ENCODE results near the gene DLGAP4. TPM values are rescaled to one million over a fixed set of nuclear protein-coding genes. Genes with fewer than 3 reads are reported as not detected.

The DLGAP4 gene
- total and polyA plus RNA-seq, 12 donors = 34.0 to 74.4 (median 55.6) TPM

DNA sequence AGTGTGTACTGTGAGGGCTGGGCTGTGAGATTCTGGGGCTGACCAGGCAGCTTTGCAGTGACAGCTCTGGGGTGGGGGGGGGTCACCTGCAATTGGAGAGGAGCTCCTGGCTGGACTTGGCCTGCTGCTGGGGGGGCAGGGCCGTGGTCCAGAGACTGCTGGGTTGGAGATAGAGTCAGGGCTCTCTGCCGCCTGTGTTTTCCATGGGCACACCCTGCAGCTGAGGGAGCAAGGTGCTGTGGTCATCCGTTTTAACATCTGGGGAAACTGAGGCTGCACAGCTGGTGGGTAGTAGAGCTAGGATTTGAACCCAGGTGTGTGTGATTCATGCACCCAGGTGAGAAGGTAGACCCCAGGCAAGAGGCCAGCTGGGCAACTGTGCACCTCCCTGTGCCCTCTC, 7.3 kb downstream of the DLGAP4 start:
- Histone ChIP-seq H3K27ac (no peak overlapping the region), H3K27me3 (peaks cover 0 to 61% (median 52%) of the 10 kb centered on the region in 7 donors), H3K4me3 (no peak overlapping the region), H3K4me1 (no peaks in the 10 kb centered on the region), H3K9me3 (no peaks in the 10 kb centered on the region), H3K36me3 (no peaks in the 10 kb centered on the region)
- TF ChIP-seq, protein P1, sequence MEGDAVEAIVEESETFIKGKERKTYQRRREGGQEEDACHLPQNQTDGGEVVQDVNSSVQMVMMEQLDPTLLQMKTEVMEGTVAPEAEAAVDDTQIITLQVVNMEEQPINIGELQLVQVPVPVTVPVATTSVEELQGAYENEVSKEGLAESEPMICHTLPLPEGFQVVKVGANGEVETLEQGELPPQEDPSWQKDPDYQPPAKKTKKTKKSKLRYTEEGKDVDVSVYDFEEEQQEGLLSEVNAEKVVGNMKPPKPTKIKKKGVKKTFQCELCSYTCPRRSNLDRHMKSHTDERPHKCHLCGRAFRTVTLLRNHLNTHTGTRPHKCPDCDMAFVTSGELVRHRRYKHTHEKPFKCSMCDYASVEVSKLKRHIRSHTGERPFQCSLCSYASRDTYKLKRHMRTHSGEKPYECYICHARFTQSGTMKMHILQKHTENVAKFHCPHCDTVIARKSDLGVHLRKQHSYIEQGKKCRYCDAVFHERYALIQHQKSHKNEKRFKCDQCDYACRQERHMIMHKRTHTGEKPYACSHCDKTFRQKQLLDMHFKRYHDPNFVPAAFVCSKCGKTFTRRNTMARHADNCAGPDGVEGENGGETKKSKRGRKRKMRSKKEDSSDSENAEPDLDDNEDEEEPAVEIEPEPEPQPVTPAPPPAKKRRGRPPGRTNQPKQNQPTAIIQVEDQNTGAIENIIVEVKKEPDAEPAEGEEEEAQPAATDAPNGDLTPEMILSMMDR (IDR thresholded peaks at IDR 0.05) = no peak
- intact Hi-C loops (cut with DNase I) = no loop called here
- WGBS, 2 donors = 60 to 63% methylated on average over 3 of the region's 3 CpGs
- ATAC-seq = no peak
- DNase-seq = no peak

GRCh38 chr20:36313926-36314325, 7.8 kb downstream of the DLGAP4 start:
- intact Hi-C loops (cut with DNase I) = no loop called here
- Histone ChIP-seq H3K4me3 (no peak overlapping the region), H3K27ac (no peak overlapping the region), H3K4me1 (no peaks in the 10 kb centered on the region), H3K36me3 (no peaks in the 10 kb centered on the region), H3K9me3 (no peaks in the 10 kb centered on the region), H3K27me3 (peaks cover 0 to 59% (median 48%) of the 10 kb centered on the region in 7 donors)
- WGBS, 2 donors = 61 to 65% methylated on average over 11 of the region's 11 CpGs
- ATAC-seq (no peak), DNase-seq (no peak)
- TF ChIP-seq, protein P1 (IDR thresholded peaks at IDR 0.05) = no peak

DNA sequence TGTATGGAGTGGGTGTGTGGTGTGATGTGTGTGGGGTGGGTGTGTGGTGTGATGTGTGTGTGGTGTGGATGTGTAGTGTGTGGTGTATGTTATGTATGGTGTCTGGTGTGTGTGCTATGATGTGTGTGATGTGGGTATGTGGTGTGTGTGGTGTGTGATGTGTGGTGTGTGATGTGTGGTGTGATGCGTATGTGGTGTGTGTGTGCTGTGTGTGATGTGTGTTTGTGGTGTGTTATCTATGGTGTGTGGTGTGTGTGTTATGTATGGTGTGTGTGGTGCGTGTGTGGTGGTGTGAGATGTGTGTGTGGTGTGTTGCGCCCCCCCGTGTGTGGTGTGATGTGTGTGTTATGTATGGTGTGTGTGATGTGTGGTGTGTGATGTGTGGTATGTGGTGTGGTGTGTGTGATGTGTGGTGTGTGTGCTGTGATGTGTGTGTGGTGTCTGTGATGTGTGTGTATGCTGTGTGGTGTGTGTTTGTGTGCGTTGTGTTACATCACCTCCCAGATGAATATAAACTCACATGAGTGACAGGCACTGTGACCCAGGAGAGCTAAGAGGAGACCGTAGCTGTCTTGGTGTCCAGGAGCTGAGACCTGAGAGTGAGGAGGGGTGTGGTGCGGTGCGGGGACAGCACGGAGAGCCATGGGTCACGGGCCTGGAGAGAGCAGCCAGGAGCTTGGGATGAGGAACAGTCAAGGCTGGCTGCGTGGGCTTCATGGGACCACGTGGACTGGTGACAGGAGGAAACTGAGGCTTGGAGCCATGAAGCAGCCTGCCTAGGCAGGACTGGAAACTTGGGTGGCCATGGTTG, 8.8 kb downstream of the DLGAP4 start:
- Histone ChIP-seq H3K4me3 (no peak overlapping the region), H3K9me3 (no peaks in the 10 kb centered on the region), H3K27ac (no peak overlapping the region), H3K27me3 (peaks cover 0 to 53% (median 38%) of the 10 kb centered on the region in 7 donors), H3K36me3 (no peaks in the 10 kb centered on the region), H3K4me1 (no peaks in the 10 kb centered on the region)
- TF ChIP-seq, protein P1 (IDR thresholded peaks at IDR 0.05) = no peak
- no peak for DNase-seq
- 51 to 54% methylated on average over 11 of the region's 12 CpGs for WGBS, 2 donors
- intact Hi-C loops (cut with DNase I) = no loop called here
- no peak for ATAC-seq

DNA sequence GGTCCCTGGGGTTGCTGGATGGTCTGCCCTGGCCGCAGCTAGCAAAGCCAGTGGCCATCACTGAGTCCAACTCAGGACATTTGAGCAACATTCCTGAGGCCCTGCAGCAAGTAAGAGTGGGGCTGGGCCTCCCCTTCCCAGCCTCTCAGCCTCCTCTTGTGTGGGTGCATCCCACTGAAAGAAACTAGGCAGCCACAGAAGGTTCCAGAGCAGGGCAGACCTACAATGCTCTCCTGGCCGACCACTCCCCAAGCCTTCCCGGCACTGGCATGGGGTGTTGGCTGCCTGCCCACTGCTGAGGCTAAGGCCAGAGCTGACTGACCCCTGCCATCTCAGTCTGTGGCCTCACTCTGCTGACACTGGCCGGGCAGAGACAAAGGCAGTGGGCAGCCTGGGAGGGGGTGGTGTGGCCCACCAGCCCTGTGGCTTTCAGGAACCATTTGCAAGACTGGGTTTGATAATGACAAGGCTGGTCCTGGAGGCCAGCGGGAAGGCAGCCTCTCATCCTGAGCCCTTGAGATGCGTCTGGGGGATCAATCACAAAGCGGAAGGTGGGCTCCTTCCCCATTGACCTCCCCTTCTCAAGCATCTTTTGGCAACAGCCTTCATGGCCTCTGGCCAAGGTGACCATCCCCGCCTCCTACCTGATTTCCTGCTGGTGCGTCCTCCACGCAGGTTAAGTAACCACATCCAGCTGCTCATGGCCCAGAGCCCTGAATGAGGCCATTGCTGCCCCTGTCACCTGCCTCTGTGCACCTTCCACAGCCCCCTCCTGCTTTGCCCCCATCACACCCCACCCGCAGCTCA, 9.6 kb downstream of the DLGAP4 start:
- peaks cover 0 to 46% (median 31%) of the 10 kb centered on the region in 7 donors for H3K27me3 ChIP-seq
- no peaks in the 10 kb centered on the region for H3K36me3 ChIP-seq

More for the DNA sequence above, 9.6 kb downstream of the DLGAP4 start:
- no peak for ATAC-seq
- no peaks in the 10 kb centered on the region for H3K4me1 ChIP-seq
- intact Hi-C loops (cut with DNase I) = no loop called here
- no peak overlapping the region for H3K4me3 ChIP-seq
- TF ChIP-seq, protein P1 (IDR thresholded peaks at IDR 0.05) = no peak
- 54 to 60% methylated on average over 11 of the region's 11 CpGs for WGBS, 2 donors
- H3K9me3 ChIP-seq = no peaks in the 10 kb centered on the region
- no peak for DNase-seq
- H3K27ac ChIP-seq = no peak overlapping the region

All from heart right ventricle (tissue), 16 donors.